ENCODE data around the gene RACK1.

RACK1 gene

GRCh38 chr5:181195249-181195761 lies 48.4 kb downstream of the RACK1 start:
- no peak for DNase-seq (ENCODE audit: low read depth in 2 of 2)

GRCh38 chr5:181194489-181195248 lies 49.0 kb downstream of the RACK1 start:
- DNase-seq (ENCODE audit: low read depth in 2 of 2), result no peak

- DNase-seq (ENCODE audit: low read depth in 2 of 2), result no peak
Measured at GRCh38 chr5:181193656-181194055, 50.0 kb downstream of the RACK1 start.

GRCh38 chr5:181192337-181193046 lies 51.2 kb downstream of the RACK1 start:
- DNase-seq (ENCODE audit: low read depth in 2 of 2), result no peak

GRCh38 chr5:181191526-181192336 lies 52.0 kb downstream of the RACK1 start:
- DNase-seq (ENCODE audit: low read depth in 2 of 2), result peak; percentile 89 to 91

GRCh38 chr5:181190711-181191525 lies 52.8 kb downstream of the RACK1 start:
- no peak for DNase-seq (ENCODE audit: low read depth in 2 of 2)

GRCh38 chr5:181189962-181190710 lies 53.6 kb downstream of the RACK1 start:
- DNase-seq (ENCODE audit: low read depth in 2 of 2), result no peak

GRCh38 chr5:181189363-181189961 lies 54.2 kb downstream of the RACK1 start:
- peak in 1 of 2 donors; percentile 58 for DNase-seq (ENCODE audit: low read depth in 2 of 2)

GRCh38 chr5:181188700-181189362 lies 54.9 kb downstream of the RACK1 start:
- DNase-seq (ENCODE audit: low read depth in 2 of 2), result peak; percentile 55 to 79

GRCh38 chr5:181187500-181188213 lies 56.0 kb downstream of the RACK1 start:
- peak; percentile 57 to 78 for DNase-seq (ENCODE audit: low read depth in 2 of 2)

- DNase-seq (ENCODE audit: low read depth in 2 of 2), result no peak
Measured at GRCh38 chr5:181186986-181187499, 56.7 kb downstream of the RACK1 start.

All from stimulated activated CD8-positive, alpha-beta memory T cell treated with anti-CD3 and anti-CD28 coated beads, Interleukin-2, amount 100 ng/mL, for 48 hours (primary cell).